DOHH2 (cell line): ENCODE measurements around the gene EXD3.

Experiments
- H3F3A ChIP-seq: fragments of 200-600 bp; sonication (generic), shearing (Covaris generic); 2 replicates; pipeline ENCODE4 v1.6.0; 2016; ENCODE audit warnings: antibody characterized with exemption, mild to moderate bottlenecking; ENCODE audit not compliant: control insufficient read depth, insufficient read depth
- H3K27ac ChIP-seq: fragments of 200-600 bp; sonication (generic); 2 replicates; pipeline ENCODE4 v1.5.1; 2014; ENCODE audit warnings: low read depth, mild to moderate bottlenecking, low read length, moderate library complexity
- H3K27me3 ChIP-seq: fragments of 200-600 bp; sonication (generic); 2 replicates; pipeline ENCODE4 v1.6.1; 2014; ENCODE audit warnings: mild to moderate bottlenecking, low read length, mixed read lengths; ENCODE audit not compliant: control insufficient read depth
- H3K36me3 ChIP-seq: fragments of 200-600 bp; sonication (generic); 2 replicates; pipeline ENCODE4 v1.6.1; 2014; ENCODE audit warnings: mild to moderate bottlenecking, low read length, moderate library complexity, mixed read lengths; ENCODE audit not compliant: control insufficient read depth
- H3K4me1 ChIP-seq: fragments of 200-600 bp; sonication (generic); 2 replicates; pipeline ENCODE4 v1.6.1; 2014; ENCODE audit warnings: mild to moderate bottlenecking, low read length, mixed read lengths; ENCODE audit not compliant: control insufficient read depth
- H3K4me2 ChIP-seq: fragments of 200-600 bp; sonication (generic); 2 replicates; pipeline ENCODE4 v1.6.0; 2014; ENCODE audit warnings: mild to moderate bottlenecking, low read length, moderate library complexity
- H3K4me3 ChIP-seq: fragments of 200-600 bp; sonication (generic); 2 replicates; pipeline ENCODE4 v1.5.1; 2014; ENCODE audit warnings: mild to moderate bottlenecking, low read length, mixed read lengths
- H3K79me2 ChIP-seq: fragments of 200-600 bp; sonication (generic); 2 replicates; pipeline ENCODE4 v1.6.1; 2014; ENCODE audit warnings: mild to moderate bottlenecking, low read length, mixed read lengths; ENCODE audit not compliant: control insufficient read depth
- H3K9me2 ChIP-seq: fragments of 200-600 bp; sonication (generic); replicated peaks from 2 replicates; pipeline ENCODE4 v1.6.1; 2014; ENCODE audit warnings: mild to moderate bottlenecking, low read length, mixed read lengths; ENCODE audit not compliant: control insufficient read depth
- H3K9me3 ChIP-seq: fragments of 200-600 bp; sonication (generic); 2 replicates; pipeline ENCODE4 v1.6.1; 2014; ENCODE audit warnings: antibody characterized with exemption, low read length, mixed read lengths; ENCODE audit not compliant: control insufficient read depth, insufficient read depth
- H4K20me1 ChIP-seq: fragments of 200-600 bp; sonication (generic); 2 replicates; pipeline ENCODE4 v1.6.0; 2014; ENCODE audit warnings: low read depth, mild to moderate bottlenecking, antibody characterized with exemption, low read length, moderate library complexity; ENCODE audit not compliant: control insufficient read depth, insufficient read depth
- CTCF ChIP-seq: fragments of 200-600 bp; sonication (generic); IDR thresholded peaks from one replicate; pipeline ENCODE4 v1.5.1; 2014; ENCODE audit warnings: antibody characterized with exemption, mild to moderate bottlenecking, low read depth, low read length; ENCODE audit not compliant: poor library complexity, severe bottlenecking
- EZH2phosphoT487 ChIP-seq: fragments of 200-600 bp; sonication (generic); IDR thresholded peaks from 2 replicates; pipeline ENCODE4 v1.6.1; 2017; ENCODE audit warnings: borderline replicate concordance, mild to moderate bottlenecking, antibody characterized with exemption, low read length, moderate library complexity, mixed read lengths

The EXD3 gene

GRCh38 chr9:137319739-137320551 is 103.0 kb downstream of the EXD3 start:
- no peaks in the 10 kb centered on the region for H3K9me2 ChIP-seq
- TF ChIP-seq EZH2phosphoT487, result no peak
- no peak for TF ChIP-seq CTCF
- peaks cover 2% of the 10 kb centered on the region; the same call in 1 of the 2 replicates for H3F3A ChIP-seq
- no peaks in the 10 kb centered on the region for H3K36me3 ChIP-seq
- peak overlapping the region; percentile 63 for H3K4me3 ChIP-seq
- H3K9me3 ChIP-seq, result no peaks in the 10 kb centered on the region
- no peaks in the 10 kb centered on the region for H4K20me1 ChIP-seq
- H3K4me2 ChIP-seq, result peak overlapping the region; percentile 86
- H3K79me2 ChIP-seq, result no peaks in the 10 kb centered on the region
- peak overlapping the region; percentile 81 for H3K27ac ChIP-seq
- no peaks in the 10 kb centered on the region for H3K27me3 ChIP-seq
- H3K4me1 ChIP-seq, result peaks cover 42% of the 10 kb centered on the region

GRCh38 chr9:137319011-137319738 is 103.8 kb downstream of the EXD3 start:
- Histone ChIP-seq H3K36me3 (no peaks in the 10 kb centered on the region), H3K9me2 (no peaks in the 10 kb centered on the region), H4K20me1 (no peaks in the 10 kb centered on the region), H3K4me2 (no peak overlapping the region), H3K9me3 (no peaks in the 10 kb centered on the region), H3F3A (peaks cover under 1% of the 10 kb centered on the region; the same call in 1 of the 2 replicates), H3K4me3 (no peak overlapping the region), H3K4me1 (peaks cover 42% of the 10 kb centered on the region), H3K27ac (no peak overlapping the region), H3K79me2 (no peaks in the 10 kb centered on the region), H3K27me3 (no peaks in the 10 kb centered on the region)
- TF ChIP-seq EZH2phosphoT487 (no peak), CTCF (no peak)

DNA sequence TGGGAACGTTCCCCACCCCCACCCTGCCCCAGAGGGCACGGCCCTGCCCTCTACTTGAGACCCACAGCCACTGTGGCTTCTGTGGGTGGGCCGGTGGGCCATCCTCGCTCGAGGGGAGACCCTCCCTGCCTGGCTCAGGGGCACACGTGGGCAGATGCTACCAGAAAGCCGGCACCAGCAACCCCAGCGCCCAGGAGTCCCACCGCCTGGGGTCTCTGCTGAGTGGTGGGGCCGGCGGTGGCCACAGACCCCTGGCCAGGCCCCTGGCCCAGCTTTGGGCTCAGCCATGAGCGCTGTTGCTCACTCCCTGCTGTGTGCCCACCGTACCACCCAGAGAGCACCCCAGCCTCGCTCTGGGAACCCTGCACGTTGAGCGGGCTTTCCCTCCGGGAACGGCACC is 104.4 kb downstream of the EXD3 start:
- no peaks in the 10 kb centered on the region for H3K9me2 ChIP-seq
- no peak overlapping the region for H3K4me2 ChIP-seq
- H3K9me3 ChIP-seq, result no peaks in the 10 kb centered on the region
- peaks cover 42% of the 10 kb centered on the region for H3K4me1 ChIP-seq
- H4K20me1 ChIP-seq, result no peaks in the 10 kb centered on the region
- no peaks in the 10 kb centered on the region for H3K27me3 ChIP-seq
- H3K27ac ChIP-seq, result no peak overlapping the region
- H3K36me3 ChIP-seq, result no peaks in the 10 kb centered on the region
- no peaks in the 10 kb centered on the region for H3K79me2 ChIP-seq
- H3F3A ChIP-seq, result no peaks in the 10 kb centered on the region; the same call in 1 of the 2 replicates
- TF ChIP-seq CTCF, result no peak
- TF ChIP-seq EZH2phosphoT487, result no peak
- H3K4me3 ChIP-seq, result no peak overlapping the region
